WI38 (cell line): Measurements from ENCODE around the gene TNFRSF4.

Experiments used
- H3K4me3 ChIP-seq: 2 replicates; pipeline ENCODE4 v1.5.1; 2011; ENCODE audit warnings: low read depth, mild to moderate bottlenecking, control low read depth, low read length
- CTCF ChIP-seq: IDR thresholded peaks from 2 replicates; pipeline ENCODE4 v1.5.1; 2012; ENCODE audit warnings: low read depth, mild to moderate bottlenecking, control low read depth, low read length

Gene TNFRSF4

GRCh38 chr1:1219341-1219740, 5.4 kb upstream of the TNFRSF4 start:
- no peak overlapping the region for H3K4me3 ChIP-seq
- no peak for TF ChIP-seq CTCF

- TF ChIP-seq CTCF, result no peak
- no peak overlapping the region for H3K4me3 ChIP-seq
Measured at GRCh38 chr1:1218524-1219200, 4.7 kb upstream of the TNFRSF4 start.

GRCh38 chr1:1217621-1218523, 3.9 kb upstream of the TNFRSF4 start:
- no peak for TF ChIP-seq CTCF

GRCh38 chr1:1216770-1217620, 3.0 kb upstream of the TNFRSF4 start:
- H3K4me3 ChIP-seq, result no peak overlapping the region
- TF ChIP-seq CTCF, result no peak

More at GRCh38 chr1:1217621-1218523, 3.9 kb upstream of the TNFRSF4 start:
- no peak overlapping the region for H3K4me3 ChIP-seq

- TF ChIP-seq CTCF, result no peak
- no peak overlapping the region for H3K4me3 ChIP-seq
Measured at GRCh38 chr1:1215881-1216605, 2.1 kb upstream of the TNFRSF4 start.

GRCh38 chr1:1215080-1215676, 1.2 kb upstream of the TNFRSF4 start:
- no peak for TF ChIP-seq CTCF
- no peak overlapping the region for H3K4me3 ChIP-seq
